Measurements from ENCODE around the gene PURB. TPM values are rescaled to one million over a fixed set of nuclear protein-coding genes. Genes with fewer than 3 reads are reported as not detected.

The PURB gene
- total RNA-seq, 1 experiment from 2014 or later = 21.3 TPM

DNA sequence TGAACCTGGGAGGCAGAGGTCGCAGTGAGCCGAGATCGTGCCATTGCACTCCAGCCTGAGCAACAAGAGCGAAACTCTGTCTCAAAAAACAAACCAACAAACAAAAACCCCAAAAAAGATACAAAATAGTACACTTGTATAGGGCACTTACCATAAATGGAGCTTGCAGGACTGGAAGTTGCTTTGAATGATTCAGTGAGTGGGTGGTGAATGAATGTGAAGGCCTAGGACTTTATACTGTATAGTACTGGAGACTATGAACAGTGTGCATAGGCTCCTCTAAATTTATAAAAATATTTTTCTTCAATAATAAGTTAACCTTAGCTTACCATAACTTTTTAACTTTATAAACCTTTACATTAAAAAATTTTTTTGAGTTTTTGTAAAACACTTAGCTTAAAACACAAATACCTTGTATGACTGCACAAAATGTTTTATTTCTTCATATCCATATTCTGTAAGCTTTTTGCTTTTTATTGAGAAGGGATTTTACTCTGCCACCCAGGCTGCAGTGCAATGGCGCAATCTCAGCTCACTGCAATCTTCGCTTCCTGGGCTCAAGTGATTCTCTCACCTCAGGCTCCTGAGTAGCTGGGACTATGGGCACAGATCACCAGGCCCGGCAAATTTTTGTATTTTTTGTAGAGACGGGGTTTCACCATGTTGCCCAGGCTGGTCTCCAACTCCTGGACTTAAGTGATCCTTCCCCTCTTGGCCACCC is 30.5 kb downstream of the PURB start:
- Mint-ChIP-seq H3K4me3 (no peak overlapping the region), H3K9me3 (no peaks in the 10 kb centered on the region), H3K36me3 (ENCODE audit: insufficient read depth in 1 of 3, low read depth in 3 of 3) (peaks cover 0 to 3% (median 0%) of the 10 kb centered on the region in 3 experiments; a peak in 1 of 7 replicates), H3K4me1 (no peaks in the 10 kb centered on the region; a peak in 1 of 4 replicates), H3K27ac (no peak overlapping the region), H3K27me3 (ENCODE audit: low read depth) (no peaks in the 10 kb centered on the region)
- H3K56ac ChIP-seq (ENCODE audit: insufficient read length, low read depth, low read length) = no peak overlapping the region
- H2BK20ac ChIP-seq (ENCODE audit: low read depth, low read length, poor library complexity, severe bottlenecking) = no peak overlapping the region
- H3K9ac ChIP-seq (ENCODE audit: extremely low read depth, insufficient read length, low read length) = no peak overlapping the region
- H3K18ac ChIP-seq (ENCODE audit: insufficient read length, low read depth, low read length) = no peak overlapping the region
- H2BK120ac ChIP-seq (ENCODE audit: low read depth, low read length, poor library complexity, severe bottlenecking) = no peak overlapping the region
- H2BK15ac ChIP-seq (ENCODE audit: low read depth, low read length) = no peak overlapping the region
- no peaks in the 10 kb centered on the region for H3K4me1 ChIP-seq (ENCODE audit: insufficient read depth, low read length)
- no CpG with 5 or more reads among the region's 8 CpGs for WGBS (ENCODE audit: extremely low coverage, insufficient read length, low lambda C conversion rate)
- H2BK5ac ChIP-seq (ENCODE audit: insufficient read length, low read length) = no peak overlapping the region
- H3K23me2 ChIP-seq (ENCODE audit: insufficient read length, low read depth, low read length, poor library complexity, severe bottlenecking) = no peaks in the 10 kb centered on the region
- no peaks in the 10 kb centered on the region for H4K20me1 ChIP-seq (ENCODE audit: control insufficient read depth, insufficient read depth, insufficient read length)
- H3K27ac ChIP-seq (ENCODE audit: insufficient read length, low read depth, low read length) = no peak overlapping the region
- H3K27me3 ChIP-seq (ENCODE audit: insufficient read depth, low read length) = no peaks in the 10 kb centered on the region
- no peaks in the 10 kb centered on the region for H3K79me2 ChIP-seq (ENCODE audit: insufficient read depth, low read length)
- no peak overlapping the region for H3K4me2 ChIP-seq (ENCODE audit: insufficient read depth, insufficient read length, low read length)
- TF ChIP-seq, protein P1, sequence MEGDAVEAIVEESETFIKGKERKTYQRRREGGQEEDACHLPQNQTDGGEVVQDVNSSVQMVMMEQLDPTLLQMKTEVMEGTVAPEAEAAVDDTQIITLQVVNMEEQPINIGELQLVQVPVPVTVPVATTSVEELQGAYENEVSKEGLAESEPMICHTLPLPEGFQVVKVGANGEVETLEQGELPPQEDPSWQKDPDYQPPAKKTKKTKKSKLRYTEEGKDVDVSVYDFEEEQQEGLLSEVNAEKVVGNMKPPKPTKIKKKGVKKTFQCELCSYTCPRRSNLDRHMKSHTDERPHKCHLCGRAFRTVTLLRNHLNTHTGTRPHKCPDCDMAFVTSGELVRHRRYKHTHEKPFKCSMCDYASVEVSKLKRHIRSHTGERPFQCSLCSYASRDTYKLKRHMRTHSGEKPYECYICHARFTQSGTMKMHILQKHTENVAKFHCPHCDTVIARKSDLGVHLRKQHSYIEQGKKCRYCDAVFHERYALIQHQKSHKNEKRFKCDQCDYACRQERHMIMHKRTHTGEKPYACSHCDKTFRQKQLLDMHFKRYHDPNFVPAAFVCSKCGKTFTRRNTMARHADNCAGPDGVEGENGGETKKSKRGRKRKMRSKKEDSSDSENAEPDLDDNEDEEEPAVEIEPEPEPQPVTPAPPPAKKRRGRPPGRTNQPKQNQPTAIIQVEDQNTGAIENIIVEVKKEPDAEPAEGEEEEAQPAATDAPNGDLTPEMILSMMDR (conservative IDR thresholded peaks at IDR 0.05) = no peak
- no peak overlapping the region for H3K23ac ChIP-seq (ENCODE audit: insufficient read length, low read depth, low read length)
- H4K8ac ChIP-seq (replicated peaks; ENCODE audit: insufficient read length, low read depth, low read length) = no peak overlapping the region
- no peak overlapping the region for H4K91ac ChIP-seq (ENCODE audit: insufficient read length, low read depth, low read length)
- H3K9me3 ChIP-seq (ENCODE audit: control insufficient read depth, low read depth, low read length) = no peaks in the 10 kb centered on the region
- H2AK5ac ChIP-seq (ENCODE audit: insufficient read length, low read length) = no peak overlapping the region
- no peaks in the 10 kb centered on the region for H3K79me1 ChIP-seq (ENCODE audit: insufficient read depth, low read depth, low read length, poor library complexity, severe bottlenecking)
- no peak overlapping the region for H3K4ac ChIP-seq (ENCODE audit: low read depth, low read length)
- H3T11ph ChIP-seq (ENCODE audit: low read length) = no peak overlapping the region
- H2AFZ ChIP-seq (ENCODE audit: low read length) = no peak overlapping the region
- H3K14ac ChIP-seq (ENCODE audit: insufficient read depth, low read length) = no peak overlapping the region
- no peak for DNase-seq
- no peak overlapping the region for H2BK12ac ChIP-seq (ENCODE audit: insufficient read length, low read depth, low read length)
- no peak overlapping the region for H4K5ac ChIP-seq (ENCODE audit: insufficient read length, low read depth, low read length)

Data from H9 (cell line).